Upper lobe of left lung (tissue), 4 donors: ENCODE data around the gene RASGEF1C.

Experiments used
- CTCF ChIP-seq, 6 experiments: fragments of 450-650 bp in 4 of 6; fragments of 200-600 bp in 2 of 6; sonication (generic) in 2 of 6; IDR thresholded peaks; one replicate each; pipeline ENCODE4 v1.5.1; 2016 to 2019; ENCODE audit warnings: antibody characterized with exemption in 6 of 6
- EP300 ChIP-seq, 4 donors: sonication (generic); formaldehyde crosslinking; IDR thresholded peaks; one replicate each; pipeline ENCODE4 v1.5.1; 2017; ENCODE audit warnings: antibody characterized with exemption in 4 of 4, control low read depth in 2 of 4
- POLR2A ChIP-seq, 4 donors: fragments of 450-650 bp; IDR thresholded peaks; one replicate each; pipeline ENCODE4 v1.5.1; 2016 to 2017; ENCODE audit warnings: antibody characterized with exemption in 4 of 4, mild to moderate bottlenecking in 2 of 4

DNA sequence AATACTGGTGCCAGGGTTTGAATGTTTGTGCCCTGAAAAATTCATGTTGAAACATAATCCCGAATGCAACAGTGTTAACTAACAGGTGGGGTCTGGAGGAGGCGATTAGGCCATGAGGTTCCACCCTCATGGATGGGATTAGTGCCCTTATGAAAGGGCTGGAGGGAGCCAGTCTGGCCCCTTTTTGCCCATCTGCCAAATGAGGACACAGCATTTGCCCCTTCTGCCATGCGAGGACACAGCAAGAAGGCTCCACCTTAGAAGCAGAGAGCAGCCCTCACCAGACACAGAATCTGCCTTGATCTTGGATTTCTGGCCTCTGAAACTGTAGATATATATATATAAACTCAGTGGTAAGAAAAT, 104.9 kb downstream of the RASGEF1C start:
- no peak for TF ChIP-seq CTCF (IDR thresholded peaks at IDR 0.05)
- TF ChIP-seq POLR2A (IDR thresholded peaks at IDR 0.05) = no peak
- no peak for TF ChIP-seq EP300 (IDR thresholded peaks at IDR 0.05)
